ACHN (cell line): Measurements from ENCODE around the gene PACRG.
"Not testable (repeated sequence)": the region's sequence is repeated elsewhere in the genome, so short reads cannot be mapped to it uniquely, and the experiment has no call there.

Source experiments
- DNase-seq: peaks from one replicate; pipeline ENCODE4 v3.0.0-alpha.2; 2015
- in situ Hi-C: cut with HindIII; loops from 2 replicates; pipeline ENCODE4 v1.10.0; 2017; ENCODE audit warnings: low sequenced_read_pairs, low pct_ligation_motif_present, low pct_unique_long_range_greater_than_20kb

Gene PACRG

DNA sequence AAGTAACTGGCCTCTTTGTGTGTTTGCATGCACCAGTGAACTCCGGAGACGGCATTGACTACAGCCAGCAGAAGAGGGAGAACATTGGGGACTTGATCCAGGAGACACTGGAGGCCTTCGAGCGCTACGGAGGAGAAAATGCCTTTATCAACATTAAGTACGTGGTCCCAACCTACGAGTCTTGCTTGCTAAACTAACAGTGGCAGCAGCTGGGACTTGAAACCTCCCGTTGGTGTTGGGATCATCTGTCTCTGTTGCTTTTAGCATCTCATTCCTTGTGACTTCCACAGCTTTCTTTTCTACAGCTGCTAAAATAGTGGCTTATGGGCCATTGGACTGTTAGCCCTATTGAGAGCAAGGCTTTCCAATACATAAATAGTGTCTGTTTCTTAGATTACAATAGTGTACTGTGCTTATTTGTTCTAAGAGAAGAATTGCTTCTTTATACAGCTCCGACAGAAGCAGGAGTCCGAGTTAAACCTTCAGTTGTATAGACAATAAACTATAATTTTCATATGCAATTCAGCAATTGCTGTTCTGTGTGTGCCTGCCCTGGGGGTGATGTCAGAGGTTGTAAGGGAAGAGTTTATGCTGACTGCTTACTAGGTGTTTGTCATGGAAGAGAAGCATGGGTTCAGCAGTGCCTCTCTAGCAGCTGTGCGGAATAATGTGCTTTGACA, 587.2 kb downstream of the PACRG start:
- in situ Hi-C loops = no loop called here
- DNase-seq = no peak

- DNase-seq, in situ Hi-C loops: not testable (repeated sequence)
Observed at GRCh38 chr6:163316866-163317495, 589.2 kb downstream of the PACRG start.

GRCh38 chr6:163318071-163318786, 590.5 kb downstream of the PACRG start:
- no peak for DNase-seq
- in situ Hi-C loops = no loop called here

DNA sequence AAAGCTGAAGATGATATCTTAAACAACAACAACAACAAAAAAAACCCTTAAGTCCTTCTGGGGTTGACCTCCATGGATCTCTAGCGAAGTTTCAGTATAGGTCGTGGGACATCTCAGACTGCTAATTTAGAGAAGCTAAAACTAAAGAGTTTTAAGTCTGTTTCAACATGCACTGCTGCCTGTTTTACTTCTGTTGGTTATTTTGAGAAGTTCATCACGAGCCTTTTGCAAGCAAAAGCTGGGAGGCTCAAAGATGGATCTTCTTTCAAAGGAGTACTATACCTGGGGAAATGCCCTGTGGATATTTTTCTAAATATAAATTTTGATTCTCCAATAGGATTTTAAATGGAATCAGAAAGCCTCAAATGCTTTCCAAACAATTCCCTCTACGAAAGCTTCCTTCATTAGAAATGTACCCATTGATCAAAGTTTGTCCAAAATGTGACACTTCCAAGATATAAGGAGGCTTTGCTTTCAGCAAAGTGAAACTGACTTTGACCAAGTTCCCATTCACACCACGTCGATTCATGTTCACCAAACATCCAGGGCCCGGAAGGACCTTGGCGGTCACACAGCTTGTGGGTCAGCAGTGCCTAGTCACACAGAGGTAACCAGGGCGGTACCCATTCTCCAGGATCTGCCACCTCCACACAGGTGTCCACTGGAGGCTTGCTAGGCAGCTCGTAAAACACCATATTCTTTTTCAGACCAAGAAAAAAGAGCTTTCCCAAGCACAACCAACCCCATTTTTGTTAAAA, 592.0 kb downstream of the PACRG start:
- in situ Hi-C loops = no loop called here
- DNase-seq = no peak

- in situ Hi-C loops = no loop called here
- no peak for DNase-seq
Observed at GRCh38 chr6:163320402-163320801, 592.6 kb downstream of the PACRG start.

DNA sequence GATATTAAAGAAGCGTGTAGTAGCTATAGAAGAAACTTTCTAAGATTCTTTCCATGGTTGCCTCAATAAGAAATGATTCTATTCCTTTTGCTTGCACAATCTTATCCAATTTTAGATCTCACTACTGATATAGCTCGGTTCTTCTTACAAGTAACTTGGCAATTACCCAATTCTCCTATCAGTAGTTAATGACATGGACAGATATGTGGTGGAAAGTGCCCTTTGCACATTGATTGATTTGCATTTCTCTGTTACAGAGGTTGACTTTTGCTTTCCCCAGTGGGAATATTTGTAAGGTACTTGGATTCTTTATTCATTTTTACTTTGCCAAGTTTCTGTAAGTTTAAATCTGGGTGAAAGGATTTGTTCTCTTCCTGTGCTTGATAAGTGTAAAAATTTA, 593.0 kb downstream of the PACRG start:
- in situ Hi-C loops = no loop called here
- DNase-seq = no peak

- in situ Hi-C loops = no loop called here
- DNase-seq = no peak
Observed at GRCh38 chr6:163321717-163322116, 593.9 kb downstream of the PACRG start.

- DNase-seq = no peak
- in situ Hi-C loops = no loop called here
Observed at GRCh38 chr6:163323274-163323673, 595.5 kb downstream of the PACRG start.

- no peak for DNase-seq
- in situ Hi-C loops = no loop called here
Observed at GRCh38 chr6:163323705-163324104, 595.9 kb downstream of the PACRG start.

GRCh38 chr6:163324326-163324687, 596.5 kb downstream of the PACRG start:
- in situ Hi-C loops = no loop called here
- no peak for DNase-seq

DNA sequence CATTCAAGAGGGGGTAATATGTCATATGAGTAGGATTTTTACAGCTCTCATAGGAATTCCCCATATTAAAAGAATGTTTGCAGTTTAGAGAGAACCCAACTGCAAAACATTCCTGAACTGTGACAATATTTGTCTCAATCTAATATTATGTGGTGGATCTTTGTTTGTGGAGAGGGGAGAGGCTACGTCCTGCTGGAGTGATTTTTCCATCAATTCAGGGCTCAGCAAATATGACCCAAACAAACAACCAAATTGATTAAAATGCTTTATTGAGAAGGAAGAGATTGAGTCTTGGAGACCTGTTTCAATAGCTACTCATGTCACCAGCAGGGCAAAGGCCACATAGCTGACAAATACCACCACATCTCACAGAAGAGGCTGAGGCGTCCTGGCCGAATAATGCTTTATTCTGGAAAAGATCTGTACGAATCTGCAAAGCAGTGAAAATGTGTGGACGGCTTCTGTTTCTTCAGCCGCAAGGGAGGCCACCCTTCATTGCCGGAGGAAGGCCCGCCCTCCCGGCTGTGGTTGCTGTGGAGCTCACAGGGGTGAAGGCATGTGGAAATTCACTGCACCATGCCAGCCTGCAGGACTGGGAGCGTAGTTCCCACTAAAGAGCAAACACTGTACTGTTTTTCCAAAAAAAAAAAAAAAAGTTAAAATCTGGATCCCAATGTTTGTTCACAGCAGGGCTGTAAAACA, 597.1 kb downstream of the PACRG start:
- no peak for DNase-seq
- in situ Hi-C loops = no loop called here

DNA sequence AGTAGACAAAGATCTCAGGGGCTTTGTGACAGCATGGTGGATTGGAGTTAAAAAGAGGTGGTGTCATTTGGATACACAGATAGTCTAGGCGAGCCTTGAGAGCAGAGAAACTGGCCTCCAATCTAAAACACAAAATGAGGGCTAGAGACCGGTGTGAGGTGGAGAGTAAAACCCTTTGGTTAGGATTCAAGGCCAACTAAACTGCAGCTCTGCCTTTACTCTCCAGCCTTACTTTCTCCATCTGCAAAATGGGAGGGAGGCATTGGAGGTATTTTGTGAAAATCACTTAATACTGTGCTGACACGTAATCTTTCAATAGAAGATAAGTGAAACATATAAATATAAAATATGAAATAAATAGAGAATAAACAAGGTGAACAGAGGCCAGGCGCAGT, 597.6 kb downstream of the PACRG start:
- in situ Hi-C loops = no loop called here
- no peak for DNase-seq

DNA sequence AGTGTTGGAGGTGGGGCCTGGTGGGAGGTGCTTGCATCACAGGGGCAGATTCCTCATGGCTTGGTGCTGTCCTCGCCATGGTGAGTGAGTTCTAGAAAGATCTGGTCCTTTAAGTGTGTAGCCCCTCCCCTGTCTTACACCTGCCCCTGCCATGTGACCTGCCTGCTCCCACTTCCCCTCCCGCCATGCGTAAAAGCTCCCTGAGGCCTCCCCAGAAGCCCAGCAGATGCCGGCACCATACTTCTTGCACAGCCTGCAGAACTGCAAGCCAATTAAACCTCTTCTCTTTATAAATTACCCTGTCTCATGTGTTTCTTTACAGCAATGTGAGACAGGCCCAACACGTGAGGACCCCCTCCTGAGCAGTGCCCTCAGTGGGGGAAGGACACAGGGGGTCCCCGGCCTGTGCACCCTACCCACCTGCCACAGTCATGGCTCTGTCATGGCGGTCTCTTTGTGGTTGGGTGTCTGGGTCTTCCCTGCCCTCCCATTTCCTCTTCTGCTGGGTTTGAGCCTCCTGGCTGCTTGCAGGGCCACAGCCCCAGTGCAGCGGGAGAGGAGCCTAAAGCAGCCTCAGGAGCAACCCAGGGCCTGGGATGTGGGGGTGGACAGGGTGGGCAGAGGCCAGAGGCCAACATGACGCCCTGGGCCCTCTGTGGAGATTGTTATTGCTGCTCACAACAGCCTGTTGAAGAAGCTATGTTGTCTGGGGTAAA, 599.5 kb downstream of the PACRG start:
- in situ Hi-C loops = no loop called here
- no peak for DNase-seq

- in situ Hi-C loops = no loop called here
Observed at GRCh38 chr6:163327921-163328320, 600.1 kb downstream of the PACRG start.

GRCh38 chr6:163328411-163328810, 600.6 kb downstream of the PACRG start:
- DNase-seq = no peak
- in situ Hi-C loops = no loop called here

More at GRCh38 chr6:163327921-163328320, 600.1 kb downstream of the PACRG start:
- no peak for DNase-seq

DNA sequence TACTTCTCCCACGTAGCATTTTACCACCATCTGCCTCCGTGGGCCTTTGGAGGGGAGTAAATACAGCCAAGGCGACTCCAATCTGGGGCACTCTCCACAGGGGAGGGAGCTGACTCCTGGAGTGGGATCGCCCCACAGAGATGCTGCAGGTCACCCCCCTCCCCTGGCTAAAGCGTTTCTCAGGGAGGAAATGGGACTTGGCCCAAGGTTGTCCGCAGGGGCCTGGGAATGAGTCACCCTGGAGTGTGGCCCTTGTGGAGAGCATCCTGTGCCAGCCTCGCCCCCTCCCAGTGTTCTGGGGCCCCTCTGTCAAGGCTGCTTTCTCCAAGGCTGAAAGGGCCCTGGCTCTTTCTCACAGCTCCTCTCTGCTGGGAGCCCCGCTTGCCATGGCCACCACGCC, 602.2 kb downstream of the PACRG start:
- no peak for DNase-seq
- in situ Hi-C loops = no loop called here

DNA sequence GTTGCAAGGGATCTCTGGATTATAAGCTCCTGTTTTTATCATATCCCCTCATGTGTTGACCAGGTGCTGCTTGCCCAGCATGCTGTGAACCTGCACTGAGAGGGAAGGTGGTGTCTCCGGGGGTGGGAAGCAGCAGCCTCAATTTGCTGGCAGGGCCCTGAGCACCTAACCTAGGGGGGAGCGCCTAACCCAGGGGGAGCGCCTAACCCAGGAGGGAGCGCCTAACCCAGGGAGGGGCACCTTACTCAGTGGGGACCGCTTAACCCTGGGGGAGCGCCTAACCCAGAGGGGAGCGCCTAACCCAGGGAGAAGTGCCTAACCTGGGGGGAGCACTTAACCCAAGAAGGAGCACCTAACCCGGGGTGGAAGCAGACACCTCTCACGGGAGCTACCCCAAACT, 603.5 kb downstream of the PACRG start:
- DNase-seq = no peak
- in situ Hi-C loops = no loop called here

- in situ Hi-C loops = no loop called here
- DNase-seq = no peak
Observed at GRCh38 chr6:163332575-163332974, 604.8 kb downstream of the PACRG start.
